Endodermal cell (in vitro differentiated cells): ENCODE measurements around the gene ULBP2. TPM values are rescaled to one million over a fixed set of nuclear protein-coding genes. Genes with fewer than 3 reads are reported as not detected.

Source experiments
- DNase-seq: peaks from one replicate; pipeline ENCODE4 v3.0.0-alpha.2; 2017
- H3K27ac ChIP-seq: 2 replicates; pipeline ENCODE4 v1.5.1; 2013; ENCODE audit warnings: mild to moderate bottlenecking, low read depth, low read length, moderate library complexity
- H3K27me3 ChIP-seq: 2 replicates; pipeline ENCODE4 v1.6.1; 2013; ENCODE audit warnings: mild to moderate bottlenecking, low read length, moderate library complexity; ENCODE audit not compliant: insufficient read depth, control insufficient read depth, poor library complexity, severe bottlenecking
- H3K36me3 ChIP-seq: 2 replicates; pipeline ENCODE4 v1.7.0; 2013; ENCODE audit warnings: mild to moderate bottlenecking, low read length, moderate library complexity; ENCODE audit not compliant: control insufficient read depth, insufficient read depth
- H3K4me1 ChIP-seq: one replicate; pipeline ENCODE4 v1.7.0; 2013; ENCODE audit warnings: low read length; ENCODE audit not compliant: control insufficient read depth, insufficient read depth
- H3K4me3 ChIP-seq: 2 replicates; pipeline ENCODE4 v1.5.1; 2013; ENCODE audit warnings: mild to moderate bottlenecking, low read length, moderate library complexity
- H3K9ac ChIP-seq: 2 replicates; pipeline ENCODE4 v1.6.1; 2013; ENCODE audit warnings: mild to moderate bottlenecking, low read length, moderate library complexity; ENCODE audit not compliant: poor library complexity, severe bottlenecking; ENCODE audit errors: extremely low read depth
- H3K9me3 ChIP-seq: 2 replicates; pipeline ENCODE4 v1.6.1; 2013; ENCODE audit warnings: mild to moderate bottlenecking, low read length, moderate library complexity; ENCODE audit not compliant: control insufficient read depth
- H3K27ac Mint-ChIP-seq: 2 replicates; pipeline ENCODE4 v1.8.0; 2020; ENCODE audit warnings: mixed read lengths
- H3K27me3 Mint-ChIP-seq: 2 replicates; pipeline ENCODE4 v1.8.0; 2021; ENCODE audit warnings: mild to moderate bottlenecking, mixed read lengths; ENCODE audit not compliant: insufficient read depth
- H3K36me3 Mint-ChIP-seq: 2 replicates; pipeline ENCODE4 v1.8.0; 2020; ENCODE audit warnings: low read depth, mixed read lengths
- H3K4me1 Mint-ChIP-seq: 2 replicates; pipeline ENCODE4 v1.8.0; 2020; ENCODE audit warnings: mixed read lengths
- H3K4me3 Mint-ChIP-seq: 2 replicates; pipeline ENCODE4 v1.8.0; 2020; ENCODE audit warnings: mild to moderate bottlenecking, moderate library complexity, mixed read lengths
- H3K9me3 Mint-ChIP-seq: 2 replicates; pipeline ENCODE4 v1.8.0; 2020; ENCODE audit warnings: mild to moderate bottlenecking, mixed read lengths
- WGBS, 2 experiments: methylation state at CpG; one replicate each; pipeline versions ENCODE4 v1.1.5 to v1.1.7; 2013; ENCODE audit warnings: missing lambda C conversion rate in 2 of 2, mixed read lengths in 1 of 2; ENCODE audit not compliant: insufficient coverage in 1 of 2, insufficient read length in 1 of 2; 5-methylcytosine and 5-hydroxymethylcytosine counted together
- total RNA-seq, 2 donors: library from RNA; stranded (reverse); fragmentation: NEBNext Ultra II Directional in 1 of 2; extraction: Animal tissue kit (Norgen Biotek cat#: 25700) in 1 of 2; gene quantifications; 2 replicates in 1 of 2; 3 replicates in 1 of 2; pipeline ENCODE4 v1.2.1, GENCODE V29; 2021
- TF ChIP-seq, protein P1 (sequence below): fragments of 200-600 bp; sonication (generic); conservative IDR thresholded peaks from 2 replicates; pipeline ENCODE4 v1.5.0; 2021; ENCODE audit warnings: antibody characterized with exemption, mild to moderate bottlenecking

The ULBP2 gene
- total RNA-seq, 2 donors from 2014 or later, result 0.20 TPM; not detected in 1

DNA sequence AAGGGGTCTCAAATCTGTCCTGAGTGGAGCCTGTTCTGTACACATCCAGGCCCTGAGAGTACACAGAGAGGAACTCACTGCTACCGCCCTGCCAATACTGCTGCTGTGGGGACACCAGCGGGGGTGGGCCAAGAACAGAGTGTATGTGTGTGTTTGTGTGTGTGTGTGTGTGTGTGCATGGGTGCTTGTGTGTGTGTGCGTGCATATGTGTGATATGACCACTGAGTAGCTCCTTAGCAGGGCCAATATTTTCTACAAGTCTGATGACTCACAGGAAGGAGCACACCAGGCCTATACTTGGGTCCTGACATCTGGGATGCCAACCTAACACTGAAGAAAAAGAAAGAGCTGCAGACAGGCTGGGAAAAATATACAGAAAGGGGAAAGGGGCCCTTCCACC lies 45.3 kb upstream of the ULBP2 start:
- H3K4me3 ChIP-seq, result no peak overlapping the region
- H3K4me1 Mint-ChIP-seq, result peaks cover 8% of the 10 kb centered on the region
- H3K27me3 ChIP-seq, result peaks cover 7% of the 10 kb centered on the region
- no peak overlapping the region for H3K9ac ChIP-seq
- no peak overlapping the region for H3K27ac Mint-ChIP-seq
- no peaks in the 10 kb centered on the region for H3K9me3 Mint-ChIP-seq
- H3K27me3 Mint-ChIP-seq, result peaks cover 51% of the 10 kb centered on the region
- H3K36me3 ChIP-seq, result no peaks in the 10 kb centered on the region
- no peaks in the 10 kb centered on the region for H3K36me3 Mint-ChIP-seq
- TF ChIP-seq, protein P1, sequence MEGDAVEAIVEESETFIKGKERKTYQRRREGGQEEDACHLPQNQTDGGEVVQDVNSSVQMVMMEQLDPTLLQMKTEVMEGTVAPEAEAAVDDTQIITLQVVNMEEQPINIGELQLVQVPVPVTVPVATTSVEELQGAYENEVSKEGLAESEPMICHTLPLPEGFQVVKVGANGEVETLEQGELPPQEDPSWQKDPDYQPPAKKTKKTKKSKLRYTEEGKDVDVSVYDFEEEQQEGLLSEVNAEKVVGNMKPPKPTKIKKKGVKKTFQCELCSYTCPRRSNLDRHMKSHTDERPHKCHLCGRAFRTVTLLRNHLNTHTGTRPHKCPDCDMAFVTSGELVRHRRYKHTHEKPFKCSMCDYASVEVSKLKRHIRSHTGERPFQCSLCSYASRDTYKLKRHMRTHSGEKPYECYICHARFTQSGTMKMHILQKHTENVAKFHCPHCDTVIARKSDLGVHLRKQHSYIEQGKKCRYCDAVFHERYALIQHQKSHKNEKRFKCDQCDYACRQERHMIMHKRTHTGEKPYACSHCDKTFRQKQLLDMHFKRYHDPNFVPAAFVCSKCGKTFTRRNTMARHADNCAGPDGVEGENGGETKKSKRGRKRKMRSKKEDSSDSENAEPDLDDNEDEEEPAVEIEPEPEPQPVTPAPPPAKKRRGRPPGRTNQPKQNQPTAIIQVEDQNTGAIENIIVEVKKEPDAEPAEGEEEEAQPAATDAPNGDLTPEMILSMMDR, result no peak
- no peak for DNase-seq
- H3K27ac ChIP-seq, result no peak overlapping the region
- no peaks in the 10 kb centered on the region for H3K4me1 ChIP-seq
- no peak overlapping the region for H3K4me3 Mint-ChIP-seq
- WGBS, 2 experiments, result 82% methylated on average over 3 of the region's 3 CpGs; no CpG with 5 or more reads in 1 of the 2 experiments
- no peaks in the 10 kb centered on the region for H3K9me3 ChIP-seq

DNA sequence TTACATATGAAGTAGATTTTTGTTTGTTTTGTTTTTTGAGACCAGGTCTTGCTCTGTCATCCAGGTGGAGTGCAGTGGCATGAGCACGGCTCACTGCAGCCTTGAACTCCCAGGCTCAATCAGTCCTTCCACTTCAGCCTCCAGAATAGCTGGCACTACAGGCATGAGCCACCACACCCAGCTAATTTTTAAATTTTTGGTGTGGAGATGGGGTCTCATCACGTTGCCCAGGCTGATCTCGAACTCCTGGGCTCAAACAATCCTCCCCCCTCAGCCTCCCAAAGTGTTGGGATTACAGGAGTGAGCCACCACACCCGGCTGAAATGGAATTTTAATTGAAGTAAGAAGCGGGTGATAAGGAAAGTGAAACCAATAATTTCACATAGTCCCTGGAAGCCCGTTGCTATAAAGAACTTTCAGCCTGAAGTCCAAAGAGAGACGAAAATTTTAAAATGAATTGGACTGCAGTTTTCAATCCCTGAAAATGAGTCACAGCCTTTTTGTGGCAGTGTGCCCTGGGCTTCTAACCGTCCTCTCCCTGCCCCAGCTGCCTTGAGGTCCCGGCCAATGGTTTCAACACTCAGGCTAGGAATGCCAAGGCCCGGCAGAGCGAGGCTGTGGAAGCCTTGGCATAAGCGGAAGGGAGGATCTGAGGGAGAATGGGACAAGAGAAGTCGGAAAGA lies 44.7 kb upstream of the ULBP2 start:
- Mint-ChIP-seq H3K27ac (no peak overlapping the region), H3K4me1 (peaks cover 8% of the 10 kb centered on the region), H3K4me3 (no peak overlapping the region), H3K36me3 (no peaks in the 10 kb centered on the region), H3K27me3 (peaks cover 45% of the 10 kb centered on the region), H3K9me3 (no peaks in the 10 kb centered on the region)
- Histone ChIP-seq H3K27ac (no peak overlapping the region), H3K4me1 (no peaks in the 10 kb centered on the region), H3K36me3 (no peaks in the 10 kb centered on the region), H3K27me3 (peaks cover 7% of the 10 kb centered on the region), H3K9me3 (no peaks in the 10 kb centered on the region), H3K9ac (no peak overlapping the region), H3K4me3 (no peak overlapping the region)
- TF ChIP-seq, protein P1, result no peak
- 88 to 90% methylated on average over 6 to 13 of the region's 13 CpGs for WGBS, 2 experiments
- DNase-seq, result no peak

DNA sequence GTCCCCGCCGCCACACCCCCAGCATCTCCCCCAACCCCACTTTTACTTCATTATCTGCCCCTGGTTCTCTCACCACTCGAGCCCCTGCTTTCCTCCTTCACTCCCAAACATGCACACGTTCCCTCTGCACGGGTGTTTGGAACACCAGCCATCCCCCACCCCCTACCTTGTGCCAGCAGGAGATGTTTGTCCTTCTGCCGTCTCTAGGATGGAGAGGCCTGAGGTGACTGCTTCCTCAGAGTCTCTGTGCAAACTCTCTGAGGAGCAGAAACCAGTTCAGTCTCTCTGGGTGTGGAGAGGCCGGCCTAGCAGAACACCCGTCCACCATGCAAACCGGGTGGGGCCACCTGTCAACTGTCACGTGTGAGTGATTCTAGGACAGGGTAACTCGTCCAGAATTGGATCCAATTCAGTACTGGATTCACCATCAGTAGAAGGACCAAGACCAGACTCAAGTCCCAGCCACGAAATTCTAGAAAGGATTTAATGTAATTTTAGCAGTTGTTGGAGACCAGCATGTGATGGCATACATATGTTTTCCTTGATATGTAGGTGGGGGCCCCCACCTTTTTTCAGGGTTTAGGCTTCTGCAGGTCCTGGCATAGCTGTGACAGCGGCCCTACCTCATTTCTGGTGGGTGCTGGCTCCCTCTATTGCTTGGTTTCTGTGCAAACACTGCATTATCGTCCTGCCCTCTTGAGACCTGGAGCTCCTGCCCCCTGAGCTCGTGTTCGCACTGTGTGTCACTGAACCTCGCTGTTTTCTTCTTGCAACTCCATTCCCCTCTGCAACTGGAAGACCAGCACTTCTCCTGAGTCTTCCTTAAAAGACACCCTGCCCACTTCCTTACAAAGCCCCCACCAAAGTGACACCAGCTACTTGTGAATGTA lies 43.7 kb upstream of the ULBP2 start, which contains the start of gene RAET1E:
RAET1E (minus strand) TSS at position 259 of the 890 bp plus-strand sequence. CDS start 7,212 bp downstream, outside the sequence.
- Histone ChIP-seq H3K27ac (no peak within 1 kb of the TSS), H3K36me3 (no peaks in the 10 kb centered on the region), H3K9me3 (no peaks in the 10 kb centered on the region), H3K4me1 (no peaks in the 10 kb centered on the region), H3K27me3 (peaks cover 7% of the 10 kb centered on the region), H3K9ac (no peak within 1 kb of the TSS), H3K4me3 (no peak within 1 kb of the TSS)
- H3K27me3 Mint-ChIP-seq, result peaks cover 36% of the 10 kb centered on the region
- H3K4me3 Mint-ChIP-seq, result no peak within 1 kb of the TSS
- no peak within 1 kb of the TSS for H3K27ac Mint-ChIP-seq
- 71 to 79% methylated on average over 9 to 17 of the region's 17 CpGs for WGBS, 2 experiments
- peaks cover 8% of the 10 kb centered on the region for H3K4me1 Mint-ChIP-seq
- H3K36me3 Mint-ChIP-seq, result no peaks in the 10 kb centered on the region
- peak; percentile 42 for DNase-seq
- H3K9me3 Mint-ChIP-seq, result no peaks in the 10 kb centered on the region
- TF ChIP-seq, protein P1, result peak; percentile 21
